RWPE2 (cell line): ENCODE measurements around the gene HIVEP2.

Source experiments
- ATAC-seq: fragments of 200-7000 bp; cut with Tn5 transposase; 3 replicates; pipeline ENCODE4 v1.9.1; 2021; ENCODE audit warnings: low read depth
- DNase-seq: peaks from one replicate; pipeline ENCODE4 v3.0.0-alpha.2; 2020; ENCODE audit warnings: low spot score
- H3K27ac ChIP-seq: fragments of 450-650 bp; 2 replicates; pipeline ENCODE4 v1.5.1; 2017; ENCODE audit warnings: mild to moderate bottlenecking; ENCODE audit not compliant: poor library complexity, severe bottlenecking
- H3K27me3 ChIP-seq: fragments of 250-450 bp; sonication (Bioruptor Pico); 2 replicates; pipeline ENCODE4 v1.5.1; 2021; ENCODE audit warnings: mild to moderate bottlenecking, moderate library complexity; ENCODE audit not compliant: insufficient read depth, poor library complexity, severe bottlenecking
- H3K36me3 ChIP-seq: fragments of 250-450 bp; sonication (Bioruptor Pico); 2 replicates; pipeline ENCODE4 v1.5.1; 2020; ENCODE audit warnings: low read depth, mild to moderate bottlenecking, moderate library complexity
- H3K4me1 ChIP-seq: fragments of 250-450 bp; sonication (Bioruptor Pico); 2 replicates; pipeline ENCODE4 v1.5.1; 2021; ENCODE audit warnings: mild to moderate bottlenecking, moderate library complexity; ENCODE audit not compliant: insufficient read depth, poor library complexity, severe bottlenecking
- H3K4me3 ChIP-seq: fragments of 250-450 bp; sonication (Bioruptor Pico); 2 replicates; pipeline ENCODE4 v1.5.1; 2021; ENCODE audit warnings: mild to moderate bottlenecking, moderate library complexity; ENCODE audit not compliant: severe bottlenecking
- H3K9me3 ChIP-seq: fragments of 250-450 bp; sonication (Bioruptor Pico); 2 replicates; pipeline ENCODE4 v1.5.1; 2021; ENCODE audit warnings: mild to moderate bottlenecking, moderate library complexity; ENCODE audit not compliant: severe bottlenecking
- CTCF ChIP-seq: fragments of 450-650 bp; IDR thresholded peaks from one replicate; pipeline ENCODE4 v1.5.1; 2017; ENCODE audit warnings: mild to moderate bottlenecking, moderate library complexity; ENCODE audit not compliant: poor library complexity, severe bottlenecking

The HIVEP2 gene

GRCh38 chr6:142834853-142835252 lies 110.1 kb downstream of the HIVEP2 start:
- Histone ChIP-seq H3K9me3 (no peaks in the 10 kb centered on the region), H3K27ac (no peak overlapping the region), H3K36me3 (peaks cover 7% of the 10 kb centered on the region; the same call in 1 of the 2 replicates), H3K4me3 (no peak overlapping the region), H3K4me1 (peaks cover 34% of the 10 kb centered on the region), H3K27me3 (no peaks in the 10 kb centered on the region)
- ATAC-seq (no peak), DNase-seq (no peak)
- no peak for TF ChIP-seq CTCF

GRCh38 chr6:142833798-142834197 lies 111.2 kb downstream of the HIVEP2 start:
- ATAC-seq (no peak), DNase-seq (no peak)
- H3K27me3 ChIP-seq, result no peaks in the 10 kb centered on the region
- peak overlapping the region; percentile 50 for H3K27ac ChIP-seq
- H3K9me3 ChIP-seq, result no peaks in the 10 kb centered on the region
- no peak overlapping the region for H3K4me3 ChIP-seq
- peaks cover 28% of the 10 kb centered on the region for H3K4me1 ChIP-seq
- TF ChIP-seq CTCF, result no peak
- peaks cover 7% of the 10 kb centered on the region; the same call in 1 of the 2 replicates for H3K36me3 ChIP-seq

GRCh38 chr6:142833054-142833453 lies 111.9 kb downstream of the HIVEP2 start:
- Histone ChIP-seq H3K4me1 (peaks cover 21% of the 10 kb centered on the region), H3K9me3 (no peaks in the 10 kb centered on the region), H3K4me3 (no peak overlapping the region), H3K27ac (peak overlapping the region; percentile 50), H3K36me3 (peaks cover 7% of the 10 kb centered on the region; the same call in 1 of the 2 replicates), H3K27me3 (no peaks in the 10 kb centered on the region)
- ATAC-seq (peak; percentile 94), DNase-seq (no peak)
- no peak for TF ChIP-seq CTCF

- ATAC-seq (no peak), DNase-seq (no peak)
- TF ChIP-seq CTCF, result no peak
- Histone ChIP-seq H3K4me1 (peaks cover 22% of the 10 kb centered on the region), H3K27me3 (no peaks in the 10 kb centered on the region), H3K36me3 (peaks cover 7% of the 10 kb centered on the region; the same call in 1 of the 2 replicates), H3K27ac (no peak overlapping the region), H3K9me3 (no peaks in the 10 kb centered on the region), H3K4me3 (no peak overlapping the region)
These were observed 114.2 kb downstream of the HIVEP2 start for GRCh38 chr6:142830807-142831206.

- Histone ChIP-seq H3K4me1 (peaks cover 22% of the 10 kb centered on the region), H3K9me3 (no peaks in the 10 kb centered on the region), H3K27ac (no peak overlapping the region), H3K36me3 (peaks cover 7% of the 10 kb centered on the region; the same call in 1 of the 2 replicates), H3K27me3 (no peaks in the 10 kb centered on the region), H3K4me3 (no peak overlapping the region)
- DNase-seq (no peak), ATAC-seq (no peak)
- TF ChIP-seq CTCF, result no peak
These were observed 114.8 kb downstream of the HIVEP2 start for GRCh38 chr6:142830116-142830710.
